Osteoblast (primary cell): Measurements from ENCODE around the gene USP49. TPM values are rescaled to one million over a fixed set of nuclear protein-coding genes. Genes with fewer than 3 reads are reported as not detected.

Experiments used
- DNase-seq: peaks from one replicate; pipeline ENCODE4 v3.0.0; 2011; ENCODE audit warnings: low spot score, mixed read lengths; ENCODE audit not compliant: insufficient read length; ENCODE audit errors: missing footprints
- H2AFZ ChIP-seq: 2 replicates; pipeline ENCODE4 v1.6.0; 2011; ENCODE audit warnings: mild to moderate bottlenecking, low read length
- H3K27ac ChIP-seq: 2 replicates; pipeline ENCODE4 v1.5.1; 2011; ENCODE audit warnings: mild to moderate bottlenecking, low read depth, low read length, moderate library complexity
- H3K27me3 ChIP-seq: 2 replicates; pipeline ENCODE4 v1.6.0; 2012; ENCODE audit warnings: mild to moderate bottlenecking, control low read depth, inconsistent platforms, low read length, moderate library complexity; ENCODE audit not compliant: insufficient read depth
- H3K36me3 ChIP-seq: 2 replicates; pipeline ENCODE4 v1.5.1; 2011; ENCODE audit warnings: mild to moderate bottlenecking, low read length, control low read depth, moderate library complexity; ENCODE audit not compliant: insufficient read depth
- H3K4me1 ChIP-seq: 2 replicates; pipeline ENCODE4 v1.5.1; 2011; ENCODE audit warnings: mild to moderate bottlenecking, low read length, control low read depth, moderate library complexity; ENCODE audit not compliant: insufficient read depth
- H3K4me2 ChIP-seq: 2 replicates; pipeline ENCODE4 v1.6.0; 2011; ENCODE audit warnings: mild to moderate bottlenecking, low read length; ENCODE audit not compliant: insufficient read depth
- H3K4me3 ChIP-seq: fragments of 200-600 bp; sonication (generic); 3 replicates; pipeline ENCODE4 v1.5.1; 2012; ENCODE audit warnings: mild to moderate bottlenecking, low read length, inconsistent platforms; ENCODE audit not compliant: insufficient read depth
- H3K79me2 ChIP-seq: 2 replicates; pipeline ENCODE4 v1.6.0; 2012; ENCODE audit warnings: mild to moderate bottlenecking, low read length, control low read depth, inconsistent platforms; ENCODE audit not compliant: insufficient read depth
- H3K9me3 ChIP-seq: 2 replicates; pipeline ENCODE4 v1.5.1; 2011; ENCODE audit warnings: low read depth, low read length, control low read depth
- H4K20me1 ChIP-seq: 2 replicates; pipeline ENCODE4 v1.6.0; 2012; ENCODE audit warnings: mild to moderate bottlenecking, low read length, control low read depth; ENCODE audit not compliant: insufficient read depth
- small RNA-seq: library from RNA; depleted of rRNA; stranded (forward); fragments of <200 nt; gene quantifications from one replicate; pipeline ENCODE3, GENCODE V24; 2012
- total RNA-seq: library from RNA; depleted of rRNA; stranded (reverse); fragments of >200 nt; gene quantifications from 2 replicates; pipeline ENCODE4 v1.2.3, GENCODE V29; 2012
- TF ChIP-seq, protein P1 (sequence below): IDR thresholded peaks from 2 replicates; pipeline ENCODE4 v1.5.1; 2011; ENCODE audit warnings: mild to moderate bottlenecking, low read depth, low read length, moderate library complexity; ENCODE audit errors: extremely low read depth

USP49 gene
- total RNA-seq, 1 donor: 3.6 TPM

DNA sequence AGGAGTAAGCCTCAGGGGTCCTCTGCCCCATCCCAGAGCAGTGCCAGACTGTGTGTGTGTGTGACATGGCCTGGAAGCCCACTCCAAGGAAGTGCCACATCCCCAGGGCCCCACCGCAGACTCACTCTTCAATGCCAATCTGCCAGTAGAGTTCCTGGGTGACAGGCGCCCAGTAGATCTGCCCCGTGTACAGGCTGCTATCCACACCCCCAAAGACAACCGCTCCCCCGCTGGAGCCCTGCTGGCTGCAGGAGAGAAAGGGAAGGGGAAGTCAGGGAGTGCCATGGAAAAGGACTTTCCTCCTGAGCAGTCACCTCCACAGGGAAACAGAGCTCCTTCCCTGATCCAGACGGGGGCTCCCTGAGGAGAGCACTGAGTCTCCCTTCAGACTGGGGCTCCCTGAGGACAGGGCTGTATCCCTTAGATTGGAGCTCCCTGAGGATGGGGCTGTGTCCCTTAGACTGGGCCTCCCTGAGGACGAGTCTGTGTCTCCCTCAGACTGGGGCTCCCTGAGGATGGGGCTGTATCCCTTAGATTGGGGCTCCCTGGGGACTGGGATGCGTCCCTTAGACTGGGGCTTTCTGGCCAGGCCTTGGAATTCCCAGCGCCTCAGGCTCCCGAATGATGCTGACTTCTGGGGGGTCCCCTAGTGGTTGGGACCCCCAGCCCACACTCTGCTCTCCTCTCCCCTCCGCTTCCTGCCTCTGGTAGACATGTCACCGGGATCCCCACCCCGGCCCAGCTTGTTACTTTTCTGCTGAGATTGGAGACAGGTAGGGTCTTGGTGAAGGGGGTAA, 154.6 kb downstream of the USP49 start:
- no peak overlapping the region for H3K4me2 ChIP-seq
- DNase-seq: peak; percentile 71
- H3K27me3 ChIP-seq: no peaks in the 10 kb centered on the region
- H3K4me1 ChIP-seq: peaks cover 8% of the 10 kb centered on the region
- no peak overlapping the region for H3K4me3 ChIP-seq
- H3K27ac ChIP-seq: no peak overlapping the region
- TF ChIP-seq, protein P1, sequence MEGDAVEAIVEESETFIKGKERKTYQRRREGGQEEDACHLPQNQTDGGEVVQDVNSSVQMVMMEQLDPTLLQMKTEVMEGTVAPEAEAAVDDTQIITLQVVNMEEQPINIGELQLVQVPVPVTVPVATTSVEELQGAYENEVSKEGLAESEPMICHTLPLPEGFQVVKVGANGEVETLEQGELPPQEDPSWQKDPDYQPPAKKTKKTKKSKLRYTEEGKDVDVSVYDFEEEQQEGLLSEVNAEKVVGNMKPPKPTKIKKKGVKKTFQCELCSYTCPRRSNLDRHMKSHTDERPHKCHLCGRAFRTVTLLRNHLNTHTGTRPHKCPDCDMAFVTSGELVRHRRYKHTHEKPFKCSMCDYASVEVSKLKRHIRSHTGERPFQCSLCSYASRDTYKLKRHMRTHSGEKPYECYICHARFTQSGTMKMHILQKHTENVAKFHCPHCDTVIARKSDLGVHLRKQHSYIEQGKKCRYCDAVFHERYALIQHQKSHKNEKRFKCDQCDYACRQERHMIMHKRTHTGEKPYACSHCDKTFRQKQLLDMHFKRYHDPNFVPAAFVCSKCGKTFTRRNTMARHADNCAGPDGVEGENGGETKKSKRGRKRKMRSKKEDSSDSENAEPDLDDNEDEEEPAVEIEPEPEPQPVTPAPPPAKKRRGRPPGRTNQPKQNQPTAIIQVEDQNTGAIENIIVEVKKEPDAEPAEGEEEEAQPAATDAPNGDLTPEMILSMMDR: no peak
- no peak overlapping the region for H2AFZ ChIP-seq
- H4K20me1 ChIP-seq: no peaks in the 10 kb centered on the region
- no peaks in the 10 kb centered on the region for H3K9me3 ChIP-seq
- H3K79me2 ChIP-seq: no peaks in the 10 kb centered on the region
- H3K36me3 ChIP-seq: no peaks in the 10 kb centered on the region

Small RNA genes within 50 kb of the gene (small RNA-seq; reads per million reads assigned to genes)
- gene AL365205.2 (not detected), gene AL365205.3 (not detected), gene RF00019 (not detected), gene RF00393 (not detected)

Other genes starting within 250 kb of the USP49 start
- gene TFEB, start 159.8 kb downstream of the USP49 start, total RNA-seq: 5.1 and 5.6 TPM in 2 replicates
- not detected in 2 replicates for gene PGC, start 148.0 kb downstream of the USP49 start, total RNA-seq
- gene FRS3, start 115.5 kb downstream of the USP49 start, total RNA-seq: 1.5 and 1.8 TPM in 2 replicates
- gene PRICKLE4, start 114.6 kb downstream of the USP49 start, total RNA-seq: 0.59 TPM in 1 of 2 replicates, not detected in the other
- 37.4 and 54.6 TPM in 2 replicates for gene TOMM6, start 107.7 kb downstream of the USP49 start, total RNA-seq
- gene MED20, start 25.8 kb upstream of the USP49 start, total RNA-seq: 27.4 and 30.8 TPM in 2 replicates
- gene BYSL, start 26.1 kb upstream of the USP49 start, total RNA-seq: 11.6 and 11.8 TPM in 2 replicates
- 17.7 and 21.0 TPM in 2 replicates for gene CCND3, start 46.4 kb upstream of the USP49 start, total RNA-seq
- 16.3 and 16.5 TPM in 2 replicates for gene TAF8, start 155.1 kb upstream of the USP49 start, total RNA-seq
- 2.9 TPM in 2 replicates for gene C6orf132, start 247.2 kb upstream of the USP49 start, total RNA-seq